Measurements from ENCODE around the gene MAGEC1.
"Not testable (repeated sequence)": the region's sequence is repeated elsewhere in the genome, so short reads cannot be mapped to it uniquely, and the experiment has no call there.

The MAGEC1 gene

GRCh38 chrX:141903400-141904155 is at the start of gene MAGEC1:
Gene MAGEC1 (plus strand): TSS chrX:141903894. CDS start chrX:141905073, 1,179 bp downstream.
- H3K4me3 ChIP-seq (ENCODE audit: low read depth, low read length) = no peak within 1 kb of the TSS
- no peak for DNase-seq (ENCODE audit: low read depth)

GRCh38 chrX:141857479-141857878 is 46.2 kb upstream of the MAGEC1 start:
- H3K4me3 ChIP-seq (ENCODE audit: low read depth, low read length) = no peak overlapping the region
- no peak for DNase-seq (ENCODE audit: low read depth)

GRCh38 chrX:141879616-141880015 is 24.1 kb upstream of the MAGEC1 start:
- no peak for DNase-seq (ENCODE audit: low read depth)

GRCh38 chrX:141888811-141889210 is 14.9 kb upstream of the MAGEC1 start:
- DNase-seq (ENCODE audit: low read depth) = not testable (repeated sequence)

More at GRCh38 chrX:141879616-141880015, 24.1 kb upstream of the MAGEC1 start:
- H3K4me3 ChIP-seq (ENCODE audit: low read depth, low read length) = no peak overlapping the region

GRCh38 chrX:141894733-141895132 is 9.0 kb upstream of the MAGEC1 start:
- no peak for DNase-seq (ENCODE audit: low read depth)
- H3K4me3 ChIP-seq (ENCODE audit: low read depth, low read length) = no peak overlapping the region

More at GRCh38 chrX:141888811-141889210, 14.9 kb upstream of the MAGEC1 start:
- not testable (repeated sequence) for H3K4me3 ChIP-seq (ENCODE audit: low read depth, low read length)

GRCh38 chrX:141897690-141898089 is 6.0 kb upstream of the MAGEC1 start:
- no peak overlapping the region for H3K4me3 ChIP-seq (ENCODE audit: low read depth, low read length)
- no peak for DNase-seq (ENCODE audit: low read depth)

GRCh38 chrX:141902366-141902765 is 1.3 kb upstream of the MAGEC1 start:
- no peak overlapping the region for H3K4me3 ChIP-seq (ENCODE audit: low read depth, low read length)
- DNase-seq (ENCODE audit: low read depth) = no peak

GRCh38 chrX:141904262-141904661 is 568 bp downstream of the MAGEC1 start:
- no peak for DNase-seq (ENCODE audit: low read depth)

GRCh38 chrX:141917801-141918200 is 14.1 kb downstream of the MAGEC1 start:
- H3K4me3 ChIP-seq (ENCODE audit: low read depth, low read length) = no peak overlapping the region
- no peak for DNase-seq (ENCODE audit: low read depth)

More at GRCh38 chrX:141904262-141904661, 568 bp downstream of the MAGEC1 start:
- H3K4me3 ChIP-seq (ENCODE audit: low read depth, low read length) = no peak overlapping the region

- DNase-seq (ENCODE audit: low read depth) = no peak
- no peak overlapping the region for H3K4me3 ChIP-seq (ENCODE audit: low read depth, low read length)
Measured at GRCh38 chrX:141924293-141924692, 20.6 kb downstream of the MAGEC1 start.

- no peak for DNase-seq (ENCODE audit: low read depth)
Measured at GRCh38 chrX:141928432-141928831, 24.7 kb downstream of the MAGEC1 start.

GRCh38 chrX:141934059-141934641 is 30.5 kb downstream of the MAGEC1 start:
- no peak for DNase-seq (ENCODE audit: low read depth)
- no peak overlapping the region for H3K4me3 ChIP-seq (ENCODE audit: low read depth, low read length)

More at GRCh38 chrX:141928432-141928831, 24.7 kb downstream of the MAGEC1 start:
- no peak overlapping the region for H3K4me3 ChIP-seq (ENCODE audit: low read depth, low read length)

- no peak for DNase-seq (ENCODE audit: low read depth)
- H3K4me3 ChIP-seq (ENCODE audit: low read depth, low read length) = no peak overlapping the region
Measured at GRCh38 chrX:141935645-141936044, 32.0 kb downstream of the MAGEC1 start.

- no peak overlapping the region for H3K4me3 ChIP-seq (ENCODE audit: low read depth, low read length)
- no peak for DNase-seq (ENCODE audit: low read depth)
Measured at GRCh38 chrX:141936080-141936479, 32.4 kb downstream of the MAGEC1 start.

- no peak for DNase-seq (ENCODE audit: low read depth)
- no peak overlapping the region for H3K4me3 ChIP-seq (ENCODE audit: low read depth, low read length)
Measured at GRCh38 chrX:141941234-141941633, 37.5 kb downstream of the MAGEC1 start.

GRCh38 chrX:141945426-141945825 is 41.7 kb downstream of the MAGEC1 start:
- no peak overlapping the region for H3K4me3 ChIP-seq (ENCODE audit: low read depth, low read length)
- DNase-seq (ENCODE audit: low read depth) = no peak

- no peak overlapping the region for H3K4me3 ChIP-seq (ENCODE audit: low read depth, low read length)
Measured at GRCh38 chrX:141947350-141947749, 43.7 kb downstream of the MAGEC1 start.

GRCh38 chrX:141952603-141953002 is 48.9 kb downstream of the MAGEC1 start:
- no peak for DNase-seq (ENCODE audit: low read depth)
- H3K4me3 ChIP-seq (ENCODE audit: low read depth, low read length) = no peak overlapping the region

More at GRCh38 chrX:141947350-141947749, 43.7 kb downstream of the MAGEC1 start:
- no peak for DNase-seq (ENCODE audit: low read depth)

GRCh38 chrX:141958675-141959074 is 55.0 kb downstream of the MAGEC1 start:
- no peak overlapping the region for H3K4me3 ChIP-seq (ENCODE audit: low read depth, low read length)
- DNase-seq (ENCODE audit: low read depth) = no peak

All from skeletal muscle cell (primary cell).